CD8-positive, alpha-beta memory T cell (primary cell): ENCODE data around the gene MARK4. TPM values are rescaled to one million over a fixed set of nuclear protein-coding genes. Genes with fewer than 3 reads are reported as not detected.

ENCODE experiments used
- CTCF ChIA-PET: fragments of 350-600 bp; sonication (Branson Sonifier 250); formaldehyde crosslinking; loops from one replicate; lab custom pipeline; 2021; ENCODE audit warnings: antibody characterized with exemption; lab: Charles Lee
- POLR2A ChIA-PET: fragments of 350-600 bp; sonication (Branson Sonifier 250); formaldehyde crosslinking; loops from one replicate; lab custom pipeline; 2021; ENCODE audit warnings: antibody characterized with exemption; lab: Charles Lee
- DNase-seq, 5 donors: peaks; one replicate each; pipeline versions ENCODE4 v3.0.0 to v3.0.0-alpha.2; 2020 to 2022; ENCODE audit warnings: mixed read lengths in 1 of 5
- H3K27ac ChIP-seq: one replicate; pipeline ENCODE4 v1.7.0; 2013; ENCODE audit warnings: low read depth, mild to moderate bottlenecking, low read length, moderate library complexity
- H3K27me3 ChIP-seq: 2 replicates; pipeline ENCODE4 v1.7.0; 2013; ENCODE audit warnings: low read length, mild to moderate bottlenecking; ENCODE audit not compliant: insufficient read depth, poor library complexity, severe bottlenecking
- H3K36me3 ChIP-seq: 2 replicates; pipeline ENCODE4 v1.7.0; 2013; ENCODE audit warnings: mild to moderate bottlenecking, low read length, moderate library complexity; ENCODE audit not compliant: insufficient read depth
- H3K4me1 ChIP-seq: 2 replicates; pipeline ENCODE4 v1.7.0; 2013; ENCODE audit warnings: mild to moderate bottlenecking, low read length, moderate library complexity; ENCODE audit not compliant: insufficient read depth
- H3K4me3 ChIP-seq: 2 replicates; pipeline ENCODE4 v1.7.0; 2013; ENCODE audit warnings: mild to moderate bottlenecking, low read length
- H3K9me3 ChIP-seq: 2 replicates; pipeline ENCODE4 v1.7.0; 2013; ENCODE audit warnings: mild to moderate bottlenecking, low read length
- H3K27ac Mint-ChIP-seq, 8 donors: one replicate each; pipeline ENCODE4 v1.8.0; 2020 to 2021; ENCODE audit warnings: mixed read lengths in 8 of 8, mild to moderate bottlenecking in 6 of 8, inconsistent platforms in 3 of 8, moderate library complexity in 3 of 8
- H3K27me3 Mint-ChIP-seq, 2 donors: one replicate each; pipeline ENCODE4 v1.8.0; 2020 to 2021; ENCODE audit warnings: mixed read lengths in 2 of 2, mild to moderate bottlenecking in 1 of 2, moderate library complexity in 1 of 2
- H3K36me3 Mint-ChIP-seq, 3 donors: one replicate each; pipeline ENCODE4 v1.8.0; 2020 to 2021; ENCODE audit warnings: mixed read lengths in 3 of 3, inconsistent platforms in 1 of 3, mild to moderate bottlenecking in 1 of 3
- H3K4me1 Mint-ChIP-seq, 3 donors: one replicate each; pipeline ENCODE4 v1.8.0; 2020 to 2021; ENCODE audit warnings: mixed read lengths in 3 of 3, inconsistent platforms in 1 of 3, mild to moderate bottlenecking in 1 of 3
- H3K4me3 Mint-ChIP-seq, 7 donors: one replicate each; pipeline ENCODE4 v1.8.0; 2020 to 2021; ENCODE audit warnings: mixed read lengths in 7 of 7, mild to moderate bottlenecking in 6 of 7, moderate library complexity in 4 of 7, inconsistent platforms in 2 of 7
- H3K9me3 Mint-ChIP-seq, 5 donors: one replicate each; pipeline ENCODE4 v1.8.0; 2020 to 2022; ENCODE audit warnings: mixed read lengths in 5 of 5, mild to moderate bottlenecking in 3 of 5, moderate library complexity in 2 of 5, inconsistent platforms in 1 of 5
- polyA plus RNA-seq: library from polyadenylated mRNA; unstranded; fragments of 300-500 nt; fragmentation: Illumina TruSeq; gene quantifications from one replicate; pipeline ENCODE4 v1.2.3, GENCODE V29; 2021
- total RNA-seq, 2 experiments: library from RNA; stranded (reverse); gene quantifications; one replicate each; pipeline ENCODE4 v1.2.3, GENCODE V29; 2021

MARK4 gene
- total and polyA plus RNA-seq, 3 experiments from 2014 or later, result 2.6 to 21.2 (median 20.2) TPM

GRCh38 chr19:45352914-45353796, 102.1 kb downstream of the MARK4 start:
- H3K4me3 Mint-ChIP-seq, result no peak overlapping the region
- no peak overlapping the region for H3K27ac ChIP-seq
- H3K4me3 ChIP-seq, result no peak overlapping the region
- no peaks in the 10 kb centered on the region for H3K36me3 ChIP-seq
- DNase-seq, result no peak
- H3K9me3 ChIP-seq, result no peaks in the 10 kb centered on the region
- H3K9me3 Mint-ChIP-seq, result no peaks in the 10 kb centered on the region
- ChIA-PET CTCF (no interaction called here), POLR2A (no interaction called here)
- no peaks in the 10 kb centered on the region for H3K4me1 ChIP-seq
- peaks cover 0 to 6% (median 0%) of the 10 kb centered on the region in 3 donors for H3K4me1 Mint-ChIP-seq
- H3K36me3 Mint-ChIP-seq, result peaks cover 0 to 59% (median 7%) of the 10 kb centered on the region in 3 donors
- no peaks in the 10 kb centered on the region for H3K27me3 ChIP-seq
- H3K27ac Mint-ChIP-seq, result no peak overlapping the region
- peaks cover 0 to 1% of the 10 kb centered on the region in 2 donors for H3K27me3 Mint-ChIP-seq

- Histone ChIP-seq H3K4me1 (no peaks in the 10 kb centered on the region), H3K36me3 (no peaks in the 10 kb centered on the region), H3K9me3 (no peaks in the 10 kb centered on the region), H3K27ac (no peak overlapping the region), H3K27me3 (no peaks in the 10 kb centered on the region), H3K4me3 (no peak overlapping the region)
- Mint-ChIP-seq H3K27me3 (peaks cover 0 to 1% of the 10 kb centered on the region in 2 donors), H3K4me1 (peaks cover 0 to 6% (median 0%) of the 10 kb centered on the region in 3 donors), H3K27ac (peak overlapping the region in 2 of 8 donors; percentile 54 to 63), H3K9me3 (no peaks in the 10 kb centered on the region), H3K36me3 (peaks cover 0 to 70% (median 7%) of the 10 kb centered on the region in 3 donors), H3K4me3 (no peak overlapping the region)
- POLR2A ChIA-PET, result no interaction called here
- no peak for DNase-seq
- CTCF ChIA-PET, result no interaction called here
Observed at GRCh38 chr19:45354241-45354842, 103.3 kb downstream of the MARK4 start.

Other genes with a start within 250 kb of the MARK4 start
- 10 to 100 TPM; 53.4 to 57.4 TPM for gene RELB, start 249.8 kb upstream of the MARK4 start, total RNA-seq
- gene RELB, start 249.8 kb upstream of the MARK4 start, polyA plus RNA-seq, result 22.7 TPM
- 10 to 100 TPM; 75.5 to 84.1 TPM for gene CLASRP, start 212.2 kb upstream of the MARK4 start, total RNA-seq
- gene CLASRP, start 212.2 kb upstream of the MARK4 start, polyA plus RNA-seq, result 7.9 TPM
- 1 to 10 TPM; 7.9 to 8.5 TPM for gene ZNF296, start 174.8 kb upstream of the MARK4 start, total RNA-seq
- 6.7 TPM for gene ZNF296, start 174.8 kb upstream of the MARK4 start, polyA plus RNA-seq
- gene GEMIN7, start 172.0 kb upstream of the MARK4 start, total RNA-seq, result 10 to 100 TPM; 51.6 TPM
- 93.5 TPM for gene GEMIN7, start 172.0 kb upstream of the MARK4 start, polyA plus RNA-seq
- gene PPP1R37, start 158.1 kb upstream of the MARK4 start, total RNA-seq, result 10 to 100 TPM; 17.8 to 18.3 TPM
- gene PPP1R37, start 158.1 kb upstream of the MARK4 start, polyA plus RNA-seq, result 0.79 TPM
- under 1 TPM; 0.13 to 0.18 TPM for gene NKPD1, start 90.3 kb upstream of the MARK4 start, total RNA-seq
- 0.20 TPM for gene NKPD1, start 90.3 kb upstream of the MARK4 start, polyA plus RNA-seq
- gene TRAPPC6A, start 73.0 kb upstream of the MARK4 start, total RNA-seq, result 10 to 100 TPM; 22.7 to 24.3 TPM
- 151 TPM for gene TRAPPC6A, start 73.0 kb upstream of the MARK4 start, polyA plus RNA-seq
- gene BLOC1S3, start 72.5 kb upstream of the MARK4 start, total RNA-seq, result 10 to 100 TPM; 12.4 TPM
- gene BLOC1S3, start 72.5 kb upstream of the MARK4 start, polyA plus RNA-seq, result 19.9 TPM
- not detected for gene EXOC3L2, start 5.9 kb upstream of the MARK4 start, total RNA-seq
- not detected for gene EXOC3L2, start 5.9 kb upstream of the MARK4 start, polyA plus RNA-seq
- not detected for gene CKM, start 71.6 kb downstream of the MARK4 start, total RNA-seq
- 0.13 TPM for gene CKM, start 71.6 kb downstream of the MARK4 start, polyA plus RNA-seq
- gene KLC3, start 89.5 kb downstream of the MARK4 start, total RNA-seq, result not detected
- gene KLC3, start 89.5 kb downstream of the MARK4 start, polyA plus RNA-seq, result not detected
- gene ERCC2, start 119.3 kb downstream of the MARK4 start, total RNA-seq, result 10 to 100 TPM; 22.0 to 23.9 TPM
- gene ERCC2, start 119.3 kb downstream of the MARK4 start, polyA plus RNA-seq, result 7.8 TPM
- 1 to 10 TPM; 3.9 to 4.3 TPM for gene PPP1R13L, start 153.8 kb downstream of the MARK4 start, total RNA-seq
- 0.83 TPM for gene PPP1R13L, start 153.8 kb downstream of the MARK4 start, polyA plus RNA-seq
- gene POLR1G, start 155.4 kb downstream of the MARK4 start, total RNA-seq, result 10 to 100 TPM; 26.5 to 27.4 TPM
- gene POLR1G, start 155.4 kb downstream of the MARK4 start, polyA plus RNA-seq, result 2.2 TPM
- 10 to 100 TPM; 75.7 to 82.6 TPM for gene ERCC1, start 172.6 kb downstream of the MARK4 start, total RNA-seq
- 47.5 TPM for gene ERCC1, start 172.6 kb downstream of the MARK4 start, polyA plus RNA-seq
- 10 to 100 TPM; 21.6 to 22.1 TPM for gene FOSB, start 216.7 kb downstream of the MARK4 start, total RNA-seq
- gene FOSB, start 216.7 kb downstream of the MARK4 start, polyA plus RNA-seq, result 48.2 TPM
- gene RTN2, start 245.8 kb downstream of the MARK4 start, total RNA-seq, result 1 to 10 TPM; 2.7 to 3.7 TPM
- 0.71 TPM for gene RTN2, start 245.8 kb downstream of the MARK4 start, polyA plus RNA-seq
- 1 to 10 TPM; 2.5 to 3.3 TPM for gene PPM1N, start 247.2 kb downstream of the MARK4 start, total RNA-seq
- gene PPM1N, start 247.2 kb downstream of the MARK4 start, polyA plus RNA-seq, result 4.6 TPM